DMS114 treated with DMSO at 0.1 percent for 48 hours (cell line): ENCODE measurements around the gene EVC2.

Source experiments
- DNase-seq: peaks from one replicate; lab custom pipeline; 2025; ENCODE audit not compliant: unreplicated experiment; lab: John Stamatoyannopoulos, UW

EVC2 gene

DNA sequence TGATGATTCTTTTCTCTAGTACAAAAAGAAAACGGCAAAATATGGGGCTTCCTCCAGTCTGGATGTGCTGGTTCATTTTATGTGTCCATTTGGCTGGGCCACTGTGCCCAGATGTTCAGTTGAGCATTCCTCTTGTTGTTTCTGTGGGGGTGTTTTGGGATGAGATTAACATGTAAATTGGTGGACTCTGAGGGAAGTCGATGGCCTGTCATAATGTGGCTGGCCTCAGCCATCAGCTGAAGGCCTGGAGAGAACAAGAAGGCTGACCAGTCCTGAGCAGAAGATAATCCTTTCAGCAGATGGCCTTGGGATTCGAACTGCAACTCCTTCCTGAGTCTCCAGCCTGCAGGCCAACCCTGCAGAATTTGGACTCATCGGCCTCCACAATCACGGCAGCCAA lies 136.7 kb downstream of the EVC2 start:
- DNase-seq: no peak

DNA sequence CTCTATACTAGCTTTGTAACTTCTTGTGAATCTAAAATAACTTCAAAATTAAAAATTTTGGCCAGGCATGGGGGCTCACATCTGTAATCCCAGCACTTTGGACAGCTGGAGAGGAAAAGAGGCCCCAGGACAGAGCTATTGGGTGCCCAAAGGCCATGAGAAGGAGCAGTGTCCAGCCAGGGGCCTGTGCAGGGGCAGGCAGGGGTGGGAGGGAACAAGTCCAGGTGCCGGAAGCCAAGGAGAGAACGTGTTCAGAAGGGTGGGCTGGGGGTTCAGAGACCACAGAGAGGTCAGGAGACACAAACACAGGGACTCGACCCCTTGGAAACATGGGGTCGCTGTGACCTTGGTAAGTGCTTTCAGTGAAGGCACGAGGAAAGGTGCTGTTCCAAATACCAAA lies 138.9 kb downstream of the EVC2 start:
- DNase-seq: no peak

DNA sequence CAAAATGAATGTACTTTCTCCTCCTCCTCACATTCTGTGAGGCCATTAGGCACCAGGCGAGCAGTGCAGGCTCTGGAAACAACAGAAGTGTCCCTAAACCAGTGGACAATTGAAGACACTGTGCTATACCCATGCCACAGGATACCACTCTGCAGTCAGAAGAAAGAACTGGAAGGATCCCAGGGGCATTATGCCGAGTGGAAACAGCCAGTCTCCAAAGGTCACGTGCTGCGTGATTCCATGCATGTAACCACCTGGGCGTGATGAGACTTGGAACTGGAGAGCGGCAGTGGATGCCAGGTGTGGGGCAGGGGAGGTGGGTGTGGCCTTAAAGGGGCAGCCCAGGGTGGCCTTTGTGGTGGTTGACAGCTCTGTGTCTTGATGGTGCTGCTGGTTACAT lies 139.4 kb downstream of the EVC2 start:
- no peak for DNase-seq

DNA sequence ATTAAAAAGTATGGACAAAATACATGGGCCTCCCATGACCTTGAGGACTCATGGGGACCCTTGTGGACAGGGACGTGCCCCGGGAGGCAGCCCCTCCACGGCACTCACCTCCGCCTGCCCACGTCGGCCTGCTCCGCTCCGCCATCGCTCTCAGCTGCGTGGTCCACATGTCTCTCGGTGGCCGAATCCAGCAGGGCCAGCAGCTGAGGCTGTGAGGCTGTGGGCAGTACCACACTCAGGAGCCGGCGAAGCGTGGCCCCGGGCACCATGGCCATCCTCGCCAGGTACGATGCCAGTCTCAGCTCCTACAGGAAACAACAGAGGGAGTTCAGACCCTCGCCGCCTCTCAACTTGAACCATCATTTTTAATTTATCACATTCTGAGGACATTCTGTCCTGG lies 140.0 kb downstream of the EVC2 start:
- DNase-seq: no peak

DNA sequence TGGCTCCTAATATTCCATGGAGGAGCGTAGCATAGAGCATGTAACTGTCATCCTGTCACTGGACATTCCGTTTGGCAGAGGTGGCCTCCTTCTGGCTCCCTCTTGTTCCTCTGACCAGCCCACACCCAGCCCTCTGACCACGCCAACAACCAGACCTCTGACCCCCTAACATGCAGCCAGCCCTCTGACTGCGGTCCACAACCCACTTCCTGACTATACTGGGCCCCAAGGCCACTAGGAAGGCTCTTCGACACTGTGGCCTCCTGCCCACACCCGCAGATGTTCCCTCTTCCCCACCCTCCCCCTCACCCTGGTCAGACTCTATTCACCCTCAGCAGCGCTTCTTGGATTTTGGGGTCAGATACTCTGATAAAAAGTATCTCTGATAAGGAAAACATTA lies 141.4 kb downstream of the EVC2 start:
- no peak for DNase-seq

DNA sequence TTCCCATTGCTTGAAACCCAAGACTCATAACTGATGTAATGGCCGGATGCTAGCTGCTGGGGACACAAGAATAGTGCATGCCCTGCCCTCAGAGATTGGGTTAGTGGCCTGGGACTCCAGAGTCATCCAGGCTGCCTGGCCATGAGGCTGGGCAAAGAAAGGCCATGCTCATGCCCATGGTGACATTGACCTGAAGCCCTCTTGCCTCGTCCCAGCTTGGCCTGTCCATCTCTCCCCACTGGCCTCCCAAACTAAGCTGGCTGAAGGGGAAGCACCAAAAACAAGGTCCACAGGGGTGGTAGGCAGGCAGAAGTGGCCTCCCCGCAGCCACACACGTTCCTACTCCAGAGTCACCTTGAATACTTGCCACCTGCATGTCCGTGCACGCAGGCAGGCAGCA lies 141.8 kb downstream of the EVC2 start:
- DNase-seq: no peak

DNA sequence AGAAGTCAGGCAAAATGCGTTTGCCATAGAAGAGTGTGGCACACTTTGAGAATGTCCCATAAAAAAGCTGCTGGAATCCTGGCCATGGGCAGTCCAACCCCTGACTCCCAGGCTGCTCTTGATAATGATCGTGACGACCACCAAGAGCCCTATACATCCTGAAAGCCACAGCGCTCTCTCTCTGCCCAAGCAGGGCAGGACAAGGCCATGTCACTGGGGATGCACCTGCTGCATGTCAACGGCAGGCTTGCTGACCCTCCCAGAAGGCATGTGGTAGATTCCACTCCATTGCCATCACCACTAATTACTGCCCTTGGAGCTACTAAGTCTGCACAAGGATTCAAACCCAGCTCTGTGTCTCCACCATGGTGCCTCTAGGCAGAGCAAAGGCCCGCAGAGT lies 144.5 kb downstream of the EVC2 start:
- no peak for DNase-seq

DNA sequence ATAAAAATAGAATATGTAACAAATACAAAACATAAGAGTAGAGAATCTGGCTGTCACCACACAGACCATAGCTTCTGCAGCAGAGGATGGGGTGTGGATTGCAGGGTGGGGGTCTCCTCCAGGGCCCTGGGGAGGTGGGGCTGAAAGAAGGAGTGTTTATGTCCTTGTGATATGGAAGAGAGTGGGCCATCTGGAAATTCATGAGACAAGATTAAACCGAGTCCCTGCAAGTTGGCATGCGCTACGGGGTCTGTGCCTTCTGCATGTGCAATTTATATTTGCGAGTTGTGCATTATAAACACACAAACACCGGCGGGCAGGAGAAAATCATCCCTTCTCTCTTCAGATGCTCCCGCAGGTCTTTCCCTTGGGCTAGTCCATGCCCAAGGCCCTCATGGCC lies 145.9 kb downstream of the EVC2 start:
- DNase-seq: no peak

DNA sequence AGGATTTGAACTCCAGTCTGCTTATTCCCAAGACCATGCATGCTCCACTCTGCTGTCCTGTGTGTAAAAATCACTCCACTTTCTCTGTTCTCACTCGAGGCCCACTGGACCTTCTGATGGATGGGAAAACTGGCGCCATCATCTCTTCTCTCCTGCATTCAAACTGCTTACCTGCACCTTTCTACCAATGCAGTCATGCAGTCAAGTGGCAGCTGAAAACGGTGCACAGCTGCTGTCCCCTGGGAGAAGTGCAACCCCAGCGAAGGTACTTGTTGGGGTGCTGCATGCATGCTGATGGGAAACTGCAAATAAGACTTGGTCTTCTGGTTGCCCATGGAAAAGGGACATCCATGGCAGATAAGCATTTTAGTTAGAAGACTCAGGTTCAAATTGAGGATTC lies 147.1 kb downstream of the EVC2 start:
- no peak for DNase-seq

DNA sequence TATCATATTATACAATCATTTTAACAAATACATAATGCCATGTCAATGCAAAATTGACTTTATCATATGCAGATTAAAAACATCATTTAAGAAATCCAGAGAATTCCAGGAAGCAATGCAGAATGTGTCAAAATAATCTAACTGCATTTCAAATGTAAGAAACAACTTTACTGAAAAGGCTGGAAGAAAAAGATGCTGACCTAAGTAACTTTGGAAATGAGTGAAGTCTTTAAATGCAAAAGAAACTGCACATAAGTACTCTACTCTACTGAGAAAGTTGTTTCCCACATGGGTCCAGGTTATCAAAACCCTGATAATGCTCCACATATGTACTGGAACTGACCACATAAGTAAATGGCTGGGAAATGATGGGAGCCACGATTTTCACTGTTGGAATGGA lies 149.9 kb downstream of the EVC2 start:
- no peak for DNase-seq

DNA sequence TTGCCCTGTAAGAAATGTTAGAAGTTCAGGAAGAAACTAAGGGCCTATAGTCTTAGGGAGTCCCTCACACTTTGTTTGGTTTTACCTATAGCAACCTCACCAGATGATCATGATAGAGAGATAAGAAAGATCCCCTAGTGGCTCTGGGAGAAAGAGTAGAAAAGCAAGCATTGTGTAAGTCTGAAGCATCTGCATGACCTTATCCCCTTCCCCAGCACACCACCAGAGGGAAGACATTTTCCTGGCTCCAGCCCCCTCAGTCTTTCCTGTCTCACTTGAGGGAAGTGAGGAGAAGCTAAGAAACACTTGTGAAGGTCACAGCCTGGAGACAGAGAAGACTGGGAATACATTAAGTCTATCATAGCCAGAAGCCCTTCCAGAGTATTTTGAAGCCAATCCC lies 154.0 kb downstream of the EVC2 start:
- DNase-seq: no peak

DNA sequence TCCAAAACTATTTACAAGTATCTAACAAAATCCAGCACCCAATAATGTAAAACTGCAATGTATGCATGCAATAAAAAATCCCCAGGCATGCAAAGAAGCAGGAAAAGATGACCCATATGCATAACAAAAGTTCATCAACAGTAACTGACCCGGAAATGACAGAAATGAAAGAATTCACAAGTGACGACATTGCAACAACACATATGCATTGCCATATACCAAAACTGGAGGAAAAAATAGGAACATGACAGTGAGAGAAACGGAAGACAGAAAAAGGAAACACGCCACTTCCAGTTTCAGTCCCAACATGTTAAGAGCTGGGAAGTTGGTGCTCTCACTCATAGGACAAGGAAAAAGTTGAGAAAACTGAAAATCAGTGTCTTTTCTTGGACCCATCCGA lies 154.6 kb downstream of the EVC2 start:
- no peak for DNase-seq

DNA sequence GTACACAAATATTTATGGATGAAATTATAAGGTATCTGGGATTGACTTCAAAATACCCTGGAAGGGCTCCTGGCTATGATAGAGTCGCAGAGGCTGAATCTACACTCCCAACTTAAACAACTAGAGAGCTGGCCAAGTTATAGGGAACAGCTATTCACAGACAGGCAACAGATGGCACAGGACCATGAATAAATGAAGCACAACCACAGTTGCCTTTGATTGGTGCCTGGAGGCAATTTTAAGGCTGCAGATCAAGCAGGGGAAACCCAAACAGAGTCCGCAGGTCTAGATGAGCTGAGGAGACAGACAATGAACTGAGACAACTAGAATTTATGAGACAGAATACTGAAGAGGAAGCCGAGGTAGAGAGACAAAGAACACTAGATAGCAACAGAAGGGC lies 155.9 kb downstream of the EVC2 start:
- no peak for DNase-seq

DNA sequence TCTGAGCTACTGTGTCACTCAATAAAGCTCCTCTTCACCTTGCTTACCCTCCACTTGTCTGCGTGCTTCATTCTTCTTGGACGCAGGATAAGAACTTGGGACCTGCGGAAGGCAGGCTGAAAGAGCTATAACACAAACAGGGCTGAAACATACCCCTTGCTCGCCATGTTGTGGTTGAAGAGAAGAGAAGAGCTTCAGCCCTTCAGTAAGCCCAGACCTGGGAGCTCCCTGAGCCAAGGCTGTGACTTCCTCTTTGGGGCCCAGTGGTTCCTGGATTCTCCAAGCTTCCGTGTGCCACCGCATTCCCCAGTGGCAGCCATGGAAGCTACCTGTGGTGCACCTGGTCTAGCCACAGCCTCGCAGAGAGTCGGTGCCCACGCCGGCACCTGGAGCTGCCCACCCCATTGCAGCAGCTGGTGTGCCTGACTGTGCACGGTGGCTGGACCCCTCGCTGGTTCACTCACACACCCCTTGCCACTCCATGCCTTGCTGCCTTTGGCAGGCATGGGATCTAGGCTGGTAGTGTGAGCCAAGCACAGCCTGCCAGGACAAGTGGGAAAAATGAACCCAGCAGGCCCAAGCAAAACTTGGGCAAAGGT lies 160.6 kb downstream of the EVC2 start:
- DNase-seq: no peak

DNA sequence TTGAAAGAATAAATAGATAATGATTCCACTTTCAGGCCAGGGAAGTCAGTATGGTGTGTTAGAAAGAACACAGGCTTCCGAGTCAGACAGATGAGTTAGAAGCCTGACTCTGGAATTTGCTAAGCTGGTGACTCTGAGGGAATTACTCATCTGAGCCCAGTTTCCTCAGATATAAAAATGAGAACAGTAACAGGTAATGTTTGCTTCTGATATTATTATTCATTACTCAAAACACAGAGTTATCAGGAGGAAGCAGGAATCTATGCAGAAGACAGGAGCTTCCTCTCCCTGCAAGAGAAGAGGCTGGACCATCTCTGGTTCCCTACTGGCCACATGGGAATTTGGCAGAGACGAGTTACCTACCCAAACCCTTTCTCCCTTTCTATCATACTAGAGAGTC lies 163.1 kb downstream of the EVC2 start:
- DNase-seq: no peak

DNA sequence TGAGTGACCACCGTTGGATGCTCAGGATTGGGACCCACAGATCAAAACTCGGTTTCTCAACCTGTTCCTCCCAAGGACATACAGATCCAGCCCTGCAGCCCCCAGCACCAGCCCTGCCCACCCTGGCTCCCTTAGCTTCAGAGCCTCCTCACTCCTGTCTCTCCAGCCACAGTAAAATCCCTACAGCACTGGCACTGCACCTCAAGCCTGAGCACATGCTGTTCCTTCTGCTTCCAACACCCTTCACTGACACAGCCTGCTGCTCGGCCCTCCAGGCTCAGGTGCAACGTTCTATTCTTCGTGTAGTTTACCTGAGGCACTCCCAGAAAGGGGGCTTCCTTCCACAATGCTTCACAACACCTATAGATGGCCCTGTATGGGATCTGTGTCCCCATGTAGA lies 163.6 kb downstream of the EVC2 start:
- no peak for DNase-seq

DNA sequence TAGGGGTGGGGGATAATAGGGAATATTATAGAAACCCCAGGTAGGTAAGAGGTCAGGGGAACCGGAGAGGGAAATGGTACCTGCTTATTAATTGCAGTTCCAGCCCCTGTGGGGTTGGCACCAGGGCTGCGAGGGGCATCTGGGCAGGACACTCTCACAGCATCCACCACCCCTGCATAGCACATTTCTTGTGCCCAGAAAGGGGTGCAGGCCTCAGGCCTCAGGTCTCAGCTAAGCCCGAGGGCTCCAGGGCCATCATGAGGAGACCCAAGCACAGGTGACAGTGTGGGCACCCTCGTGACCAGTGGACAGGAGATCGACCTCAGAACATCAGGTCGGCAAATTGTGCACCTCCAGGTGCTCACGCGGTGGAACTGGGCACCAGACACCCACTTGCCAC lies 164.7 kb downstream of the EVC2 start:
- no peak for DNase-seq

DNA sequence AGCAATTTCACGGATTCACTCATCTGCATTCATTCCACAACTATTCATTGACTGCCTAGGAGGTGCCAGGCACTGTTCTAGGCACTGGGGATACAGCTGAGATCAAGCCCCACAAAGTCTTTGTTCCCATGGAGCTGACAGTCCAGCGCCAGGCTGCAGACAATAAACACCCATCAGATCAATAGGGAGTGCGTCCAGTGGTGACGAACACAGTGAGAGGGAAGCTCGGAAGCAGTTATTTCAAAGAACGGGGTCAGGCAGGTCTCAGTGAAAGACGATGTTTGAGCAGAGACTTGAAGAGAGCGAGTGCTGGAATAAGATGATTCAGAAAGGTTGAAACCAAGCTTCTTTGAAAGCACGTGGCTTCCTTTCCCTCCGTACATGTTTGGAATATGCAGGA lies 167.2 kb downstream of the EVC2 start:
- DNase-seq: no peak

DNA sequence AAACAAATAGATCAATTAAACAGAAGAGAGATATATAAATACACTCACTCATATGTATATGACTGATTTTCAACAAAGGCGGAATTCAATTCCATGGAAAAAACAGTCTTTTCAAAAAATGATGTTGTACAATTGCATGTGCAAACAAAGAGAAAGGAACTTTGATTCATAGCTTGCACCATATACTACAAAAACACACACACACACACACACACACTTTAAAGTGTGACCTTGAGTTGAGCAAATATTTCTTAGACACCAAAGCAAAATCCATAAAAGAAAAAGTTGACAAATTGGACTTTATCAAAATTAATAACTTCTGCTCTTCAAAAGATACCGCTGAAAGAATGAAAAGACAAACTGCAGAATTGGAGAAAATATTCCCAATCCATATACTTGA lies 168.8 kb downstream of the EVC2 start:
- no peak for DNase-seq

DNA sequence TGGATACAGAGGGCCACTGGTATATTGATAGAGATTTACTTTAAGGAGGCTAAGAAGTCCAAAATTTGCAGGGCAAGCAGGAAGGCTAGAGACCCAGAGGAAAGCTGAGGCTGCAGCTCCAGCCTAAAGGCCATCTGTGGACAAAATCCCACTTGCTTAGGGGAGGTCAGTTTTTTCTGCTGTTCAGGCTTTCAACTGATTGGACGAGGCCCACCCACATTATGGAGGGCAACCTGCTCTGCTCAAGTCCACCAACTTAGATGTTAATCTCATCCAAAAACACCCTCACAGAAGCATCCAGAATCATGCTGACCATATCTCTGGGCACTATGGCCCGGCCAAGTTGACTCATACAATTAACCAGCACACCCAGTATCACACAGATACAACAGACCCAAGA lies 176.3 kb downstream of the EVC2 start:
- DNase-seq: no peak

DNA sequence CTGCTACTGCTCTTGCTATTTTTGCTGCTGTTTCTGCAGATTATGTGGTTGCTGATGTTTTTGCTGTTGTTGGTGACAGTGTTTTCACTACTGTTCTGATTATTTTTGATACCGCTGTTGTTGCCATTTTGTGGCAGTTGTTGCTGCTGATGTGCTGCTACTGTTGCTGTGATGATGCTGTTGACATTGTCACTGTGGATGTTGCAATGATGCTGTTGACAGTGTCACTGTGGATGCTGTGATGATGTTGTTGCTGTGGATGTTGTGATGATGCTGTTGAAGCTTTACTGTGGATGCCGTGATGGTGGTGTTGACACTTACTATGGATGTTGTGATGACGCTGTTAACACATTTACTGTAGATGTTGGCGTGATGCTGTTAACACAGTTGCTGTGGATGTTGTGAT lies 180.3 kb downstream of the EVC2 start:
- no peak for DNase-seq

DNA sequence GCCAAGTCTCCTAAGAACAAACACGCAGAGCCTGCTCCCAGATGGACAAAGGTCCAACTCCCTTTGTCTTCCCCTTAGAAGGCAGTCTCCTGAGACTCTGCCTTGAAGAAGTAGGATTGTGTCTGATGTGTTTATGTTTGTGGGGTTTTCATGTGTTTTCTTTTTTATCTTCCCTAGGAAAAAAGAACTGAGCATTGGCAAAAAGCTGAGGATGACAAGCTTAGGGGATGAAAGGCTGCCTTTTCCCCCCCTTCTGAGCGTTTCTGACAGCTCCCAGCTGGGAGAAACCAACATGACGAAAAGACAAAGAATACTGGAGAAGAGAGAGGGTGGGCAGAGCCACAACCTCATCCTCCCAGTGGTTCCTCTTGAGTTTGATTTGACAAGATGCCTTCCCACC lies 181.1 kb downstream of the EVC2 start:
- DNase-seq: no peak

DNA sequence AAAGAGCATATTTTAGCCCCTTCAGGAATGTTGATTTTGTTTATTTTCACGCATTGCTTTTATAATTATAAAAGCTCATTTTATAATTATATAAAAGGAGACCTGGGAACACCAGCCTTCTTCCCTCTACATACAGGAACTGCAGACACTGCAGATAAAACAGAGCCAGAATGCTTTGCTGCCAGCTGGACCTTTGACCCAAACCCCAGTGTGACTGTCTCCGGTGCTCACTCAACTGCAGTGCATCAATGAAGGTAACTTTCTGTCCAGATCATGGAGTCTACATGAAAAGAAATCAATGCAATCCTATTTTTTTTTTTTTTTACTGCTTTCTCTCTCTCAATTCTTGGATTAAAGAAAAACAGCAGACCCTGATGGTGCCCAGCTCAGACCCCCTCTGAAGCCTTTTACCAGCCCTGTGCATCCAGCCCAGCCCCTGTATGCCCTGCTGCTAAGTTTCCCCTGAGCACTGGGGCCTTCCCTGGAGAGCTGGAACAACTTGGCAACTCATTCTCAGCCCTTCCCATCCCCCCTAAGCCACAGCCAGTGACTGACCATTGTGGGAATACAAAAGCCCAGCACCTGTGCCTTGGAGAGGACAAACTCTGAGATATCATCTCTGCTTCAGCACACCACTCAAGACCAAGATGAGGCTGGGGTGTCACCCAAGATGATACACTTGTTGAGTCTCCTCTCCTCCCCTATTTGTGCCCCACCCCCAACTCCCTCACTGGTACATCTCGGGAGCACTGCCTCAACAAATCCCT lies 182.1 kb downstream of the EVC2 start:
- no peak for DNase-seq
